H1 (cell line): ENCODE results near the gene INPP4B. TPM values are rescaled to one million over a fixed set of nuclear protein-coding genes. Genes with fewer than 3 reads are reported as not detected.

Experiments
- CTCF ChIA-PET: fragments of 300-600 bp; sonication (Branson Sonifier 250); formaldehyde crosslinking; loops from one replicate; lab custom pipeline; 2021; ENCODE audit not compliant: partially characterized antibody; lab: Charles Lee
- POLR2A ChIA-PET: fragments of 300-600 bp; sonication (Branson Sonifier 250); formaldehyde crosslinking; loops from one replicate; lab custom pipeline; 2021; ENCODE audit warnings: inconsistent platforms; ENCODE audit not compliant: partially characterized antibody; lab: Charles Lee
- DNase-seq, 2 experiments: peaks; one replicate each; pipeline versions ENCODE4 v3.0.0 to v3.0.0-alpha.2; 2010 to 2022; ENCODE audit warnings: low spot score in 2 of 2, low read depth in 1 of 2, mixed read lengths in 1 of 2
- FAIRE-seq: peaks from 2 replicates; lab custom pipeline; 2011; peaks lifted over from hg19 to GRCh38; lab: Jason Lieb, UNC
- H2AFZ ChIP-seq: 2 replicates; pipeline ENCODE4 v1.8.1; 2012; ENCODE audit warnings: low read length, inconsistent platforms
- H2AK5ac ChIP-seq: 2 replicates; pipeline ENCODE4 v1.6.1; 2013; ENCODE audit warnings: low read depth, low read length
- H2BK120ac ChIP-seq: replicated peaks from 2 replicates; pipeline ENCODE3; 2013; ENCODE audit warnings: low read depth, low read length, inconsistent platforms
- H2BK12ac ChIP-seq: 2 replicates; pipeline ENCODE4 v1.6.1; 2013; ENCODE audit warnings: low read depth, low read length
- H2BK15ac ChIP-seq: 2 replicates; pipeline ENCODE4 v1.6.1; 2013; ENCODE audit warnings: low read length
- H2BK20ac ChIP-seq: 2 replicates; pipeline ENCODE4 v1.6.1; 2013; ENCODE audit warnings: low read length
- H2BK5ac ChIP-seq: 2 replicates; pipeline ENCODE4 v1.6.1; 2013; ENCODE audit warnings: low read depth, low read length
- H3K14ac ChIP-seq: 2 replicates; pipeline ENCODE4 v1.6.1; 2013; ENCODE audit warnings: inconsistent platforms; ENCODE audit not compliant: insufficient read length
- H3K18ac ChIP-seq: 2 replicates; pipeline ENCODE4 v1.6.1; 2013; ENCODE audit warnings: low read length; ENCODE audit errors: extremely low read depth
- H3K23ac ChIP-seq: 2 replicates; pipeline ENCODE4 v1.6.1; 2013; ENCODE audit warnings: inconsistent platforms; ENCODE audit not compliant: insufficient read length
- H3K23me2 ChIP-seq: 2 replicates; pipeline ENCODE4 v1.6.1; 2013; ENCODE audit warnings: low read depth, low read length
- H3K27ac ChIP-seq: 2 replicates; pipeline ENCODE4 v1.6.1; 2011; ENCODE audit warnings: low read depth, low read length, inconsistent platforms
- H3K27me3 ChIP-seq, 4 experiments: replicated peaks in 1 of 4; 1 replicate in 1 of 4; 2 replicates in 3 of 4; pipeline versions ENCODE4 v1.6.1 to v1.8.1; 2011 to 2013; ENCODE audit warnings: low read length in 3 of 4, mild to moderate bottlenecking in 3 of 4, inconsistent platforms in 2 of 4, mixed read lengths in 2 of 4, moderate library complexity in 1 of 4; ENCODE audit not compliant: control insufficient read depth in 3 of 4, insufficient read depth in 3 of 4; ENCODE audit errors: extremely low read depth in 1 of 4
- H3K36me3 ChIP-seq, 4 experiments: 2 replicates each; pipeline versions ENCODE4 v1.6.1 to v1.8.1; 2011 to 2013; ENCODE audit warnings: mild to moderate bottlenecking in 4 of 4, low read length in 3 of 4, moderate library complexity in 2 of 4, control low read depth in 1 of 4, inconsistent platforms in 1 of 4; ENCODE audit not compliant: insufficient read depth in 4 of 4, control insufficient read depth in 2 of 4
- H3K4ac ChIP-seq: replicated peaks from 2 replicates; pipeline ENCODE3; 2013; ENCODE audit warnings: low read length, low read depth, mixed read lengths, inconsistent platforms; ENCODE audit not compliant: insufficient read length
- H3K4me1 ChIP-seq, 4 experiments: replicated peaks in 1 of 4; 1 replicate in 1 of 4; 2 replicates in 3 of 4; pipeline versions ENCODE4 v1.6.1 to v1.8.1; 2011 to 2013; ENCODE audit warnings: low read length in 3 of 4, inconsistent platforms in 2 of 4, mixed read lengths in 1 of 4; ENCODE audit not compliant: insufficient read depth in 4 of 4, control insufficient read depth in 3 of 4
- H3K4me2 ChIP-seq, 2 experiments: 2 replicates each; pipeline versions ENCODE4 v1.6.1 to v1.8.1; 2011 to 2013; ENCODE audit warnings: low read depth in 2 of 2, low read length in 2 of 2, control low read depth in 1 of 2, inconsistent platforms in 1 of 2, mild to moderate bottlenecking in 1 of 2; ENCODE audit not compliant: insufficient read depth in 1 of 2
- H3K4me3 ChIP-seq, 4 experiments: fragments of 200-600, 300-600 bp in 1 of 4; sonication (generic), shearing (Covaris generic), sonication (Bioruptor Twin) in 1 of 4; 2 replicates each; pipeline versions ENCODE4 v1.5.1 to v1.8.1; 2011 to 2016; ENCODE audit warnings: low read length in 4 of 4, low read depth in 3 of 4, control low read depth in 2 of 4, inconsistent platforms in 2 of 4, mild to moderate bottlenecking in 2 of 4, mixed read lengths in 1 of 4, moderate library complexity in 1 of 4; ENCODE audit not compliant: insufficient read depth in 2 of 4; ENCODE audit errors: extremely low read depth in 1 of 4
- H3K56ac ChIP-seq: replicated peaks from 2 replicates; pipeline ENCODE3; 2013; ENCODE audit warnings: low read depth, mild to moderate bottlenecking, mixed read lengths, low read length, inconsistent platforms; ENCODE audit not compliant: insufficient read length
- H3K79me1 ChIP-seq: 2 replicates; pipeline ENCODE4 v1.6.1; 2013; ENCODE audit warnings: low read depth, low read length, control low read depth
- H3K79me2 ChIP-seq, 2 experiments: 2 replicates each; pipeline versions ENCODE4 v1.6.1 to v1.8.1; 2012 to 2013; ENCODE audit warnings: low read length in 2 of 2, mild to moderate bottlenecking in 2 of 2, inconsistent platforms in 1 of 2; ENCODE audit not compliant: insufficient read depth in 2 of 2, control insufficient read depth in 1 of 2
- H3K9ac ChIP-seq, 4 experiments: replicated peaks in 1 of 4; 1 replicate in 1 of 4; 2 replicates in 3 of 4; pipeline versions ENCODE4 v1.6.1 to v1.8.1; 2011 to 2013; ENCODE audit warnings: low read depth in 3 of 4, low read length in 3 of 4, control low read depth in 2 of 4, mild to moderate bottlenecking in 2 of 4, moderate library complexity in 2 of 4, inconsistent platforms in 1 of 4; ENCODE audit errors: extremely low read depth in 1 of 4
- H3K9me3 ChIP-seq, 2 experiments: 2 replicates each; pipeline versions ENCODE4 v1.6.1 to v1.8.1; 2012 to 2013; ENCODE audit warnings: mild to moderate bottlenecking in 2 of 2, moderate library complexity in 2 of 2, control low read depth in 1 of 2, inconsistent platforms in 1 of 2, low read depth in 1 of 2, low read length in 1 of 2, mixed read lengths in 1 of 2; ENCODE audit not compliant: insufficient read depth in 2 of 2
- H4K20me1 ChIP-seq, 2 experiments: replicated peaks in 1 of 2; 2 replicates each; pipeline versions ENCODE3 to v1.8.1; 2011 to 2013; ENCODE audit warnings: inconsistent platforms in 2 of 2, low read length in 2 of 2, mild to moderate bottlenecking in 1 of 2; ENCODE audit not compliant: insufficient read depth in 2 of 2, control insufficient read depth in 1 of 2
- H4K5ac ChIP-seq: 2 replicates; pipeline ENCODE4 v1.6.1; 2013; ENCODE audit warnings: low read length, low read depth, mixed read lengths, inconsistent platforms; ENCODE audit not compliant: insufficient read length
- H4K8ac ChIP-seq: 2 replicates; pipeline ENCODE4 v1.8.0; 2013; ENCODE audit warnings: mild to moderate bottlenecking, moderate library complexity, low read length, inconsistent platforms; ENCODE audit not compliant: insufficient read depth; ENCODE audit errors: extremely low read depth
- H4K91ac ChIP-seq: replicated peaks from 2 replicates; pipeline ENCODE3; 2013; ENCODE audit warnings: low read length, mixed read lengths, inconsistent platforms; ENCODE audit not compliant: insufficient read length
- CBX8 ChIP-seq: fragments of 300-800, 300-1000 bp; sonication (generic); IDR thresholded peaks from 2 replicates; pipeline ENCODE4 v1.7.1; 2016; ENCODE audit warnings: low read depth, low read length, borderline replicate concordance
- CHD2 ChIP-seq: IDR thresholded peaks from 2 replicates; pipeline ENCODE4 v1.6.1; 2012; ENCODE audit warnings: low read length, improper control_type of control experiment
- EGR1 ChIP-seq: IDR thresholded peaks from 2 replicates; pipeline ENCODE4 v1.6.1; 2011; ENCODE audit warnings: low read depth, low read length, borderline replicate concordance
- EP300 ChIP-seq, 2 experiments: IDR thresholded peaks; 1 replicate in 1 of 2; 2 replicates in 1 of 2; pipeline ENCODE4 v1.6.1; 2011 to 2012; ENCODE audit warnings: low read depth in 2 of 2, low read length in 2 of 2, mild to moderate bottlenecking in 2 of 2, borderline replicate concordance in 1 of 2, inconsistent platforms in 1 of 2, moderate library complexity in 1 of 2
- JUN ChIP-seq: IDR thresholded peaks from 2 replicates; pipeline ENCODE4 v1.6.1; 2011; ENCODE audit warnings: low read depth, mild to moderate bottlenecking, improper control_type of control experiment, low read length
- NANOG ChIP-seq: IDR thresholded peaks from 2 replicates; pipeline ENCODE4 v1.6.1; 2011; ENCODE audit warnings: low read length, low read depth, mild to moderate bottlenecking, inconsistent platforms; ENCODE audit not compliant: insufficient read depth, poor library complexity, severe bottlenecking
- POLR2AphosphoS5 ChIP-seq: IDR thresholded peaks from 2 replicates; pipeline ENCODE4 v1.6.1; 2011; ENCODE audit warnings: low read depth, low read length
- RAD21 ChIP-seq, 2 experiments: IDR thresholded peaks in 1 of 2; conservative IDR thresholded peaks in 1 of 2; 2 replicates each; pipeline ENCODE4 v1.6.1; 2011; ENCODE audit warnings: low read depth in 2 of 2, low read length in 2 of 2, improper control_type of control experiment in 1 of 2, inconsistent platforms in 1 of 2, mild to moderate bottlenecking in 1 of 2, moderate library complexity in 1 of 2
- TEAD4 ChIP-seq: IDR thresholded peaks from 2 replicates; pipeline ENCODE4 v1.6.1; 2012; ENCODE audit warnings: low read depth, low read length, inconsistent platforms, mixed read lengths
- WGBS, 2 experiments: shearing (Covaris generic) in 1 of 2; methylation state at CpG; one replicate each; pipeline versions ENCODE4 v1.1.6 to v1.1.7; 2013 to 2015; ENCODE audit warnings: low lambda C conversion rate in 2 of 2, mixed read lengths in 2 of 2, inconsistent platforms in 1 of 2, low coverage in 1 of 2, missing lambda C conversion rate in 1 of 2; ENCODE audit not compliant: insufficient replicate concordance in 2 of 2, insufficient coverage in 1 of 2, insufficient read length in 1 of 2; ENCODE audit errors: extremely low coverage in 1 of 2, missing lambda C conversion rate in 1 of 2; 5-methylcytosine and 5-hydroxymethylcytosine counted together
- polyA plus RNA-seq, 7 experiments: library from polyadenylated mRNA; depleted of rRNA in 3 of 7; stranded (reverse) in 5 of 7; unstranded in 2 of 7; fragments of >200 nt in 5 of 7; fragments of 200-250 nt in 2 of 7; gene quantifications; 1 replicate in 5 of 7; 2 replicates in 1 of 7; 4 replicates in 1 of 7; pipeline versions ENCODE4 v1.2.1 to v1.2.3, GENCODE V29; 2011 to 2013; ENCODE audit warnings: missing spikeins in 2 of 7, mixed read lengths in 2 of 7
- total RNA-seq: library from RNA; stranded (reverse); fragmentation: NEBNext Ultra II Directional; extraction: Animal tissue kit (Norgen Biotek cat#: 25700); gene quantifications from 2 replicates; pipeline ENCODE4 v1.2.1, GENCODE V29; 2021

The INPP4B gene
- total and polyA plus RNA-seq, 2 of the 8 experiments (the other 6 are each of a cell fraction or from before 2014, with no cell fraction given): 0.11 to 0.54 TPM

GRCh38 chr4:142314247-142314646, 531.9 kb downstream of the INPP4B start:
- Histone ChIP-seq H2BK12ac (no peak overlapping the region), H3K14ac (no peak overlapping the region), H2BK15ac (no peak overlapping the region), H3K56ac (no peak overlapping the region), H3K4ac (no peak overlapping the region), H3K36me3 (no peaks in the 10 kb centered on the region), H4K20me1 (no peaks in the 10 kb centered on the region), H2BK20ac (no peak overlapping the region), H3K9me3 (no peaks in the 10 kb centered on the region), H3K79me2 (no peaks in the 10 kb centered on the region), H3K23me2 (no peaks in the 10 kb centered on the region), H4K5ac (no peak overlapping the region), H3K27ac (no peak overlapping the region), H2AK5ac (no peak overlapping the region), H3K23ac (no peak overlapping the region), H2AFZ (no peak overlapping the region), H2BK5ac (no peak overlapping the region), H3K27me3 (no peaks in the 10 kb centered on the region), H3K9ac (no peak overlapping the region), H3K79me1 (no peaks in the 10 kb centered on the region), H3K4me1 (no peaks in the 10 kb centered on the region), H3K4me3 (no peak overlapping the region), H3K4me2 (no peak overlapping the region), H4K8ac (no peak overlapping the region), H4K91ac (no peak overlapping the region), H3K18ac (no peak overlapping the region), H2BK120ac (no peak overlapping the region)
- TF ChIP-seq JUN (no peak), POLR2AphosphoS5 (no peak), NANOG (no peak), EGR1 (no peak), EP300 (IDR thresholded peaks at IDR 0.05; ENCODE audit: borderline replicate concordance in 1 of 2, low read depth in 2 of 2, low read length in 2 of 2) (no peak), CBX8 (no peak), TEAD4 (no peak), CHD2 (no peak), RAD21 (IDR thresholded peaks at IDR 0.05 in 1 of 2, conservative IDR thresholded peaks at IDR 0.05 in 1 of 2; ENCODE audit: low read depth in 2 of 2, low read length in 2 of 2) (no peak)
- DNase-seq (no peak), FAIRE-seq (no peak)
- ChIA-PET POLR2A (no interaction called here), CTCF (interaction anchor here (0.7 to 1.7 kb wide), 2 partner anchors 31 to 38 kb away, joined by 3 to 7 read pairs; no protein-coding TSS in a partner anchor)
- 100% methylated on average over 1 of the region's 1 CpG; no CpG with 5 or more reads in 1 of the 2 experiments for WGBS, 2 experiments
